D721Med (cell line): Measurements from ENCODE around the gene RSL24D1.
"Not testable (repeated sequence)": the region's sequence is repeated elsewhere in the genome, so short reads cannot be mapped to it uniquely, and the experiment has no call there.

ENCODE experiments used
- DNase-seq: peaks from one replicate; pipeline ENCODE4 v3.0.0; 2011; ENCODE audit warnings: low spot score; ENCODE audit not compliant: insufficient read length
- FAIRE-seq: peaks from 2 replicates; lab custom pipeline; 2011; peaks lifted over from hg19 to GRCh38; lab: Jason Lieb, UNC
- TF ChIP-seq, protein P1 (sequence below): IDR thresholded peaks from 2 replicates; pipeline ENCODE4 v1.5.1; 2012; ENCODE audit warnings: mild to moderate bottlenecking, control low read depth; ENCODE audit not compliant: insufficient read depth; ENCODE audit errors: missing control alignments

Gene RSL24D1

DNA sequence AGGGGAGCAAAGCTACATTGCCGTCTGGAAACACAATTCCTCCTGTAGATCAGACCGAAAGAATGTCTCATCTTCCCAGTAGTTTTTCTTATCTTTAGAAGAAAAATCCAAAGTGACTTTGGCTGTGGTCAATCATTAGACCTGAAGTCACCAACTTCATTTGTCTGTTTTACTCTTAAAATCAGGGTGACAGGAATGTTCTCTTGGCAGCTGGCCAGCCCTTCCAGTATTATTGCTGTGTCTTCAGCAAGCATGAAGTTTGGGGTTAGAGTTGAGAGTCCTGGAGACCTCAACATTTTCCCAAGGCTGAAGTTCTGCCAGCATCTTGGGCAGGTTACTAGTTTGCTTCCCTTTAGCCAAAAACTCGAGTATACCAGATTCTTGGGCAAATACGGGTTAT is 32.5 kb downstream of the RSL24D1 start:
- TF ChIP-seq, protein P1, sequence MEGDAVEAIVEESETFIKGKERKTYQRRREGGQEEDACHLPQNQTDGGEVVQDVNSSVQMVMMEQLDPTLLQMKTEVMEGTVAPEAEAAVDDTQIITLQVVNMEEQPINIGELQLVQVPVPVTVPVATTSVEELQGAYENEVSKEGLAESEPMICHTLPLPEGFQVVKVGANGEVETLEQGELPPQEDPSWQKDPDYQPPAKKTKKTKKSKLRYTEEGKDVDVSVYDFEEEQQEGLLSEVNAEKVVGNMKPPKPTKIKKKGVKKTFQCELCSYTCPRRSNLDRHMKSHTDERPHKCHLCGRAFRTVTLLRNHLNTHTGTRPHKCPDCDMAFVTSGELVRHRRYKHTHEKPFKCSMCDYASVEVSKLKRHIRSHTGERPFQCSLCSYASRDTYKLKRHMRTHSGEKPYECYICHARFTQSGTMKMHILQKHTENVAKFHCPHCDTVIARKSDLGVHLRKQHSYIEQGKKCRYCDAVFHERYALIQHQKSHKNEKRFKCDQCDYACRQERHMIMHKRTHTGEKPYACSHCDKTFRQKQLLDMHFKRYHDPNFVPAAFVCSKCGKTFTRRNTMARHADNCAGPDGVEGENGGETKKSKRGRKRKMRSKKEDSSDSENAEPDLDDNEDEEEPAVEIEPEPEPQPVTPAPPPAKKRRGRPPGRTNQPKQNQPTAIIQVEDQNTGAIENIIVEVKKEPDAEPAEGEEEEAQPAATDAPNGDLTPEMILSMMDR, result no peak
- FAIRE-seq (no peak), DNase-seq (no peak)

DNA sequence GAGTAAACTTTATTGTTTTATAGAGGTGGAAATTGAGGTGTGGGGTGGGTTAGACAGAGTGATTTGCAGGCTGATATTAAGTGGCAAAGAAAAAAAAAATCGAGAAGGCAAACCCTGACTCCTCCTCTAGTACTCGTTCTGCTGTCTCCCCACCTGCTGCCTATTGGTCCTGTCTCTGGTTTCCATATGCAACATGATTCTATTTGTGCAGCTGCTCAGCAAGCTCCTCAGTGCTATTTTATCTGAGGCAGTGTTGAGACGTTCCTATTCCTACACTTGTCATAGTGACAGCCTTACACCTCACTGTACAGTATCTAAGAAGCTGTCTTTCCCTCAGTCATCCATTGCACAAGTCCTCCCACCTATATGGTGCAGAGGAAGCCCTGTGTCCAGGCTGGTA is 45.1 kb downstream of the RSL24D1 start:
- FAIRE-seq, result no peak
- TF ChIP-seq, protein P1, result no peak
- no peak for DNase-seq

DNA sequence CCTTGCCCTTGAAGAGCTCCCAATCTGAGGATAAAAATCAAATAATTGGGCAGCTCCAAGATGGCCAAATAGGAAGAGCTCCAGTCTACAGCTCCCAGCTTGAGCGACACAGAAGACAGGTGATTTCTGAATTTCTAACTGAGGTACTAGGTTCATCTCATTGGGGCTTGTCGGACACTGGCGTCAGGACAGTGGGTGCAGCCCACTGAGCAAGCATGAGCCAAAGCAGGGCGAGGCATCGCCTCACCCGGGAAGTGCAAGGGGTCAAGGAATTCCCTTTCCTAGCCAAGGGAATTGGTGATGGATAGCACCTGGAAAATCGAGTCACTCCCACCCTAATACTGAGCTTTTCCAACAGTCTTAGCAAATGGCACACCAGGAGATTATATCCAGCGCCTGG is 53.6 kb downstream of the RSL24D1 start:
- DNase-seq, FAIRE-seq: not testable (repeated sequence)

DNA sequence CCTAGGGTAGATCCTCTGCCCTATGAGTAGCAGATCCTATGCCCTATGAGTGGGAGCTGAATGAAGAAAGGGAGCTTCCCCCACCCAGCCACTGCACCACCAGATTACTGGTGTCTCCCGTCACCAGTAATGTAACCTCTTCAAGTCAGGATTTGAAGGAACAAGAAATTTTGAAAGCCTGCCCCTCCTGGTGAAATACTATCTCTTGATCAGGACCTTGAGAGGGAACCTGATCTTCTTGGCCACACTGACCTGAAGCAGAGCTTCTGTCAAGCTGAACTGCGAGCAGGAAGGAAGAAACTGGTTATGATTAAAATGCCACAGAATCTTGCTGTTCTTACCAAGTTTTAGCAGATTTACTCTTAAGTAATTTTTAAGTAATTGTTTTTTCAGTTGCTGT is 62.8 kb downstream of the RSL24D1 start:
- FAIRE-seq (no peak), DNase-seq (no peak)
- TF ChIP-seq, protein P1, result no peak

DNA sequence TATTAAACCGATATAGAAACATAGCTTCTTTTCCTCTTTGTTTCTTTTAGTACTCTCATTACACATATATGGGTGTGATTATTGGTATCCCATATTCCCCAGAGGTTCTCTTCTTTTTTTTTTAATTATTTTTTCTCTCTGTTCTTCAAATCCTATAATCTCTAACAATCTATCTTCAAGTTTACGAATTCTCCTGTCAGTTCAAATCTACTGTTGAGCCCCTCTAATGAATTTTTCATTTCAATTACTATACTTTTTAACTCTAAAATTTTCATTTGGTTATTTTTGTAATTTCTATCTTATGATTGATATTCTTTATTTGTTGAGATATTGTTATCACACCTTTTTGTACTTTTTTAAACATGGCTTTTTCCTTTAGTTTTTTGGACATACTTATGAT is 64.1 kb downstream of the RSL24D1 start:
- DNase-seq, result no peak
- TF ChIP-seq, protein P1, result no peak
- no peak for FAIRE-seq
